ENCODE measurements around the gene ZNF570. TPM values are rescaled to one million over a fixed set of nuclear protein-coding genes. Genes with fewer than 3 reads are reported as not detected.
A peak's percentile ranks its signal among the peaks of the same experiment; 100 is the strongest.

The ZNF570 gene
- total RNA-seq, 1 donor from 2014 or later, result 6.8 TPM

DNA sequence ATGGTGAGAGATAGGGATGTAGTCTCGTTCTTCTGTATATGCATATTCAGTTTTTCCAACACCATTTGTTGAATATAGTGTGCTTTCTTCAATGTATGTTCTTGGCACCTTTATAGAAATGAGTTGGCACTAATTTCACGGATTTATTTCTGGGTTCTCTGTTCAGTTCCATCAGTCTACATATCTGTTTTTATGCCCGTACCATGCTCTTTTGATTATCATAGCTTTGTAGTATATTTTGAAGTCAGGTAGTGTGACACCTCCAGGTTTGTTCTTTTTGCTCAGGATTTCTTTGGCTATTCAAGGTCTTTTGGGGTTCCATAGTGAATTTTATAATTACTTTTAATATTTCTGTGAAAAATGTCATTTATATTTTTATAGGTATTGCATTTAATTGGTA is 23.1 kb downstream of the ZNF570 start:
- peaks cover 9 to 36% (median 20%) of the 10 kb centered on the region in 3 donors for H3K9me3 ChIP-seq (ENCODE audit: control insufficient read depth in 3 of 3, low read length in 3 of 3)
- no peaks in the 10 kb centered on the region for H3K36me3 ChIP-seq (ENCODE audit: control insufficient read depth in 3 of 3, insufficient read depth in 3 of 3, low read length in 3 of 3)
- H3K27me3 ChIP-seq (ENCODE audit: control insufficient read depth in 3 of 3, insufficient read depth in 3 of 3, low read length in 3 of 3), result no peaks in the 10 kb centered on the region
- H3K4me1 ChIP-seq (ENCODE audit: control insufficient read depth in 3 of 3, insufficient read depth in 3 of 3, low read length in 3 of 3), result no peaks in the 10 kb centered on the region
- H3K9ac ChIP-seq (ENCODE audit: low read depth in 1 of 3, low read length in 3 of 3), result no peak overlapping the region
- no peak overlapping the region for H3K27ac ChIP-seq (ENCODE audit: low read depth, low read length)
- peak overlapping the region in 1 of 3 donors; percentile 38 for H3K4me3 ChIP-seq (ENCODE audit: low read length in 3 of 3)

DNA sequence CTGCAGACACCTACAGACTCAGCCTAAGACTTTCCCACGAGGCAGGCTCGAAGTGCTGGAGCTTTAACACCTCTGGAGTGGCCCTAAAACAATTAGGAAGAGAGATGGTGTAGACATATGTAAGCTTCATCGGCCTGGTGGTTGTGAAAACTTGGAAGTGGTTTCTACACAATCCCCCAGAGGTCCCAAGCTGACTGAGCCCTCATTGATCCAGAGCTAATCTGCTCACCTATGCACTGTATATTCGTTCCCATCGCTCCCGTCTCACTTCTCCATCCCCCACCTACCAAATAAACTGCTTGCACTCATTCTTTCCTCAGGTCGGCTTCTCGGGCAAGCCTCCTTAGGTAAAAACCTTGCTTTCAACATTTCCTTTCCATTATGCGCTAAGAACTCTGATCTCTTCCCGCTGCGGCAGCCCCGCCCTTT is 36.8 kb downstream of the ZNF570 start:
- peak overlapping the region; percentile 83 to 90 (median 88) for H3K9ac ChIP-seq (ENCODE audit: low read depth in 1 of 3, low read length in 3 of 3)
- H3K4me1 ChIP-seq (ENCODE audit: control insufficient read depth in 3 of 3, insufficient read depth in 3 of 3, low read length in 3 of 3), result peaks cover 2 to 17% (median 3%) of the 10 kb centered on the region in 3 donors
- no peaks in the 10 kb centered on the region for H3K27me3 ChIP-seq (ENCODE audit: control insufficient read depth in 3 of 3, insufficient read depth in 3 of 3, low read length in 3 of 3)
- H3K36me3 ChIP-seq (ENCODE audit: control insufficient read depth in 3 of 3, insufficient read depth in 3 of 3, low read length in 3 of 3), result peaks cover 3 to 14% (median 4%) of the 10 kb centered on the region in 3 donors
- peak overlapping the region; percentile 95 to 99 (median 96) for H3K4me3 ChIP-seq (ENCODE audit: low read length in 3 of 3)
- H3K27ac ChIP-seq (ENCODE audit: low read depth, low read length), result peak overlapping the region; percentile 92
- H3K9me3 ChIP-seq (ENCODE audit: control insufficient read depth in 3 of 3, low read length in 3 of 3), result peaks cover 2 to 8% (median 3%) of the 10 kb centered on the region in 3 donors

DNA sequence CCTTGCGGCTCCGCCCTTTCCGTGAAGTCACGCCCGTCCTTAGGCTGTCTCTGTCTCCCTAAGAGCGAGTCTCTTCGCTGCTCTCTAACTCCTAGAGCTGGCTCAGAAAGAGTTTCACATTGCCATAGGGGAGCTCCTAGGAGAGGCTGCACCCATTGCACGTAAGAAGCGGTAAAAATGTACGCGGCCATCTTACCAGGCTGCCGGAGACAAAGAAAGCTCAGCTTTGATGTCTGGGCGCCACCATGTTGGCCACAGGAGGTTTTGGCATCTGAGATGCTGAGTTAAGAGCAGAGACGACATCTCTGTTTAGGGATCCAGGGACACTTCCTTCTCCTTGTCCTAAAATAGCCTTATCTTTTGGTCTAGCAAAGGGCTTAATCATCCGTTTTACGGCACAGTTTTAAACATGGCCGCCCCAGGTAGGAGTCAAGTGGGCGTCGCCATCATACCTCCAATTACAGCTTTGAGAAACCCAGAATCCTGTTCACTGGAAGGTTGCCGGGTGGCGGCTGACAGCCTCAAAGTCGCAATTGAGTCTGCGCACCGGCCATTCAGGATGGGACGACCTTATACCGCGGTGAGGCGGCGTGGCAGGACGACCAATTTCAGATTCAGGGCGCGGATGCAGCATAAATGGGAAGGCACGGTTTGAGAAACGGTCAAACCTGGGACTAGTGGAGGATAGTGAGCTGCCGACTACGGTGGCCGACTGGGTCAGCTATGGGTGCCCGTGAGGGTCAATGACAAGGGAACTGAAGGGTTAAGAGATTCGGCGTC is 37.4 kb downstream of the ZNF570 start, which contains the start of gene ZNF793:
TSS of gene ZNF793 (plus strand) at position 553 of the 780 bp plus-strand sequence. CDS start 16,501 bp downstream, outside the sequence.
- peaks cover 2 to 8% (median 3%) of the 10 kb centered on the region in 3 donors for H3K9me3 ChIP-seq (ENCODE audit: control insufficient read depth in 3 of 3, low read length in 3 of 3)
- peaks cover 2 to 17% (median 3%) of the 10 kb centered on the region in 3 donors for H3K4me1 ChIP-seq (ENCODE audit: control insufficient read depth in 3 of 3, insufficient read depth in 3 of 3, low read length in 3 of 3)
- peak within 1 kb of the TSS; percentile 95 to 99 (median 96) for H3K4me3 ChIP-seq (ENCODE audit: low read length in 3 of 3)

DNA sequence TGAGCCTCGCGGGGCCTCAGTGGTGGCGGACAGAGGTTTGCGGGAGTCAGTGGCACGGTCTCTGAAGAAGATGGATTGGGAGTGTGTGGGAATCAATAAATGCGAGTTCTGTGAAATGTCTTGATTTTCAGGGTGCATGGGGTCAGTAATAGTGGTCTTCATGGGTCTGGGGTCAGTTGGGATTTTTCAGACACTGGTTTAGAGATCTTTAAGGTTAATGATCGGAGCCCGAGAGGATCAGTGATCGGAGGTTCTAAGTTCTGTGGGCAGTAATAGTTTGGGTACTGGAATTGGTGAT is 38.0 kb downstream of the ZNF570 start:
- Histone ChIP-seq H3K36me3 (ENCODE audit: control insufficient read depth in 3 of 3, insufficient read depth in 3 of 3, low read length in 3 of 3) (peaks cover 8 to 17% (median 14%) of the 10 kb centered on the region in 3 donors), H3K4me3 (ENCODE audit: low read length in 3 of 3) (peak overlapping the region; percentile 95 to 99 (median 96)), H3K9ac (ENCODE audit: low read depth in 1 of 3, low read length in 3 of 3) (peak overlapping the region; percentile 83 to 90 (median 88)), H3K27ac (ENCODE audit: low read depth, low read length) (peak overlapping the region; percentile 92), H3K4me1 (ENCODE audit: control insufficient read depth in 3 of 3, insufficient read depth in 3 of 3, low read length in 3 of 3) (peaks cover 2 to 17% (median 3%) of the 10 kb centered on the region in 3 donors), H3K9me3 (ENCODE audit: control insufficient read depth in 3 of 3, low read length in 3 of 3) (peaks cover 3 to 8% (median 5%) of the 10 kb centered on the region in 3 donors), H3K27me3 (ENCODE audit: control insufficient read depth in 3 of 3, insufficient read depth in 3 of 3, low read length in 3 of 3) (no peaks in the 10 kb centered on the region)

More for the DNA sequence above, 37.4 kb downstream of the ZNF570 start, which contains the start of gene ZNF793:
- Histone ChIP-seq H3K27me3 (ENCODE audit: control insufficient read depth in 3 of 3, insufficient read depth in 3 of 3, low read length in 3 of 3) (no peaks in the 10 kb centered on the region), H3K9ac (ENCODE audit: low read depth in 1 of 3, low read length in 3 of 3) (peak within 1 kb of the TSS; percentile 83 to 90 (median 88)), H3K27ac (ENCODE audit: low read depth, low read length) (peak within 1 kb of the TSS; percentile 92), H3K36me3 (ENCODE audit: control insufficient read depth in 3 of 3, insufficient read depth in 3 of 3, low read length in 3 of 3) (peaks cover 5 to 17% (median 10%) of the 10 kb centered on the region in 3 donors)

DNA sequence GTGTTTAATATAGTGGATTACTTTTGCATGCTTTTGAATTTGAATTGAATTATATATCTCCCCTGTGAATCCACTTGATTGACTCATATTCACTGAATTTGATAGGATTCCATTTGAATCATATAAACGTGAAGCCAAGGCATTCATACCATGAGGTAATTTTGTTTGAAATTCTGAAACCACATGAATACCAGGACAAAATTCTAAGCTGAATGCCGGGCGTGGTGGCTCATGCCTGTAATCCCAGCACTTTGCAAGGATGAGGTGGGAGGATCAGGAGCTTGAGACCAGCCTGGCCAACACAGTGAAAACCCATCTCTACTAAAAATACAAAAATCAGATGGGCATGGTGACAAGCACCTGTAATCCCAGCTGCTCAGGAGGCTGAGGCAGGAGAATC is 42.0 kb downstream of the ZNF570 start:
- no peak overlapping the region for H3K9ac ChIP-seq (ENCODE audit: low read depth in 1 of 3, low read length in 3 of 3)
- no peaks in the 10 kb centered on the region for H3K27me3 ChIP-seq (ENCODE audit: control insufficient read depth in 3 of 3, insufficient read depth in 3 of 3, low read length in 3 of 3)
- no peak overlapping the region for H3K27ac ChIP-seq (ENCODE audit: low read depth, low read length)
- H3K4me1 ChIP-seq (ENCODE audit: control insufficient read depth in 3 of 3, insufficient read depth in 3 of 3, low read length in 3 of 3), result peaks cover 0 to 11% (median 0%) of the 10 kb centered on the region in 3 donors
- H3K4me3 ChIP-seq (ENCODE audit: low read length in 3 of 3), result no peak overlapping the region
- peaks cover 0 to 12% (median 3%) of the 10 kb centered on the region in 3 donors for H3K9me3 ChIP-seq (ENCODE audit: control insufficient read depth in 3 of 3, low read length in 3 of 3)
- peaks cover 10 to 28% (median 15%) of the 10 kb centered on the region in 3 donors for H3K36me3 ChIP-seq (ENCODE audit: control insufficient read depth in 3 of 3, insufficient read depth in 3 of 3, low read length in 3 of 3)

DNA sequence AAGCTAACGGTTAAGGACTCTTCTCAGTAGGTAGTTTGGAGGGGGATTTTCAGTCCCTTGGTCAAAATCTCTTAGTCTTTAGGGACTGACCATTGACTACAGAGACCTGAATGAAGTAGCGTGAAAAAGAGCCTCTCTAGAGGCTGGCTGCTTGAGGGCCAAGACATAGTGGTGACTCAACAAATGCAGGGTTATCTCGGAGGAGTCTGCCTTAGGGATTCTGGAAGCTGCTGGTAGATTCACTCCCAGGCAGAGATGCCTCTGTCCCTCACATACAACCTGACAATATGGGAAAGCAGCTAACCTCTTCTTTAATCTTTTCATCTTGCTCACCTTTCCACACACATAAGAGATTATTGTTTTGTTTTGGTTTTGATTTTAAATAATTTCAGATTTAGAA is 42.7 kb downstream of the ZNF570 start:
- Histone ChIP-seq H3K9me3 (ENCODE audit: control insufficient read depth in 3 of 3, low read length in 3 of 3) (peaks cover 0 to 12% (median 2%) of the 10 kb centered on the region in 3 donors), H3K9ac (ENCODE audit: low read depth in 1 of 3, low read length in 3 of 3) (no peak overlapping the region), H3K36me3 (ENCODE audit: control insufficient read depth in 3 of 3, insufficient read depth in 3 of 3, low read length in 3 of 3) (peaks cover 13 to 28% (median 15%) of the 10 kb centered on the region in 3 donors), H3K27ac (ENCODE audit: low read depth, low read length) (no peak overlapping the region), H3K4me3 (ENCODE audit: low read length in 3 of 3) (no peak overlapping the region), H3K4me1 (ENCODE audit: control insufficient read depth in 3 of 3, insufficient read depth in 3 of 3, low read length in 3 of 3) (peaks cover 0 to 10% (median 0%) of the 10 kb centered on the region in 3 donors), H3K27me3 (ENCODE audit: control insufficient read depth in 3 of 3, insufficient read depth in 3 of 3, low read length in 3 of 3) (no peaks in the 10 kb centered on the region)

DNA sequence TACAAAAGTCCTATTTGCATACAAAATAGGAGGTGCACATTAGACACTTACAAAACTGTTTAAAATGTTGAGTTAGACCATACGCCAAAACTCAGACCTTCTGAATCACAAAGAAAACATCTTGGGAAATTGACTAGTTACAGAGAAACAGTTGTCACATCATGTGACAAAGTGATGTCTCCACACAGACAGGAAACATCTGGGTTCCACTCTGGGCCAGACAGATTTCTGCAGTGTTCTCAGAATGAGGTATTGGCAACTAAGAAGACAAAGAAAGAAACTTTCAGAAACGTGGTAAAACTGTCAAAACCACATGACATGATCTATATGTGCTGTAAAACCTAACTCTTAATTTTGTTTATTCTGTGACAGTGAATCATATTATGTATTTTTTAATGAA is 44.2 kb downstream of the ZNF570 start:
- Histone ChIP-seq H3K4me1 (ENCODE audit: control insufficient read depth in 3 of 3, insufficient read depth in 3 of 3, low read length in 3 of 3) (no peaks in the 10 kb centered on the region), H3K27ac (ENCODE audit: low read depth, low read length) (no peak overlapping the region), H3K4me3 (ENCODE audit: low read length in 3 of 3) (no peak overlapping the region), H3K9me3 (ENCODE audit: control insufficient read depth in 3 of 3, low read length in 3 of 3) (peaks cover 0 to 12% (median 0%) of the 10 kb centered on the region in 3 donors), H3K9ac (ENCODE audit: low read depth in 1 of 3, low read length in 3 of 3) (no peak overlapping the region), H3K36me3 (ENCODE audit: control insufficient read depth in 3 of 3, insufficient read depth in 3 of 3, low read length in 3 of 3) (peaks cover 16 to 28% (median 18%) of the 10 kb centered on the region in 3 donors), H3K27me3 (ENCODE audit: control insufficient read depth in 3 of 3, insufficient read depth in 3 of 3, low read length in 3 of 3) (no peaks in the 10 kb centered on the region)

DNA sequence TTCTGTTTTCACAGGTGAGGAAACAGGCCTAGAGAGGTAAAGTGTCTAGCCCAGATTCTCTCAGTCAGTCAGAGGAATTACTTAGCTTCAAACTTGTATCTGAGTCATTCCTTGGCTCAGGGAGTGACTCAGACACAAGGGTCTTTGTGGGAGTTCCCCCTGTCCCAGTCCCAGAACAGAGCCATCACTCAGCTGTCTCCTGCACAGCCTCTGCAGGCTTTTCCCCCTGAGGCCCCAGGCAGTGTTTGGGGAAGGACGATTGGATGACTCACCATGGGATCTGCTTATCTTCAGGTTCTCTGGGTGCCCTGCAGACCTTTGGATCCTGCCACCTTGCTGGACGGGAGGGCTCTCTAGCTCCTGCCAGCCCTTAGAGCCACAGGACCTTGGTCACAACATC is 50.7 kb downstream of the ZNF570 start:
- Histone ChIP-seq H3K27ac (ENCODE audit: low read depth, low read length) (no peak overlapping the region), H3K4me1 (ENCODE audit: control insufficient read depth in 3 of 3, insufficient read depth in 3 of 3, low read length in 3 of 3) (no peaks in the 10 kb centered on the region), H3K27me3 (ENCODE audit: control insufficient read depth in 3 of 3, insufficient read depth in 3 of 3, low read length in 3 of 3) (no peaks in the 10 kb centered on the region), H3K36me3 (ENCODE audit: control insufficient read depth in 3 of 3, insufficient read depth in 3 of 3, low read length in 3 of 3) (peaks cover 28 to 34% (median 32%) of the 10 kb centered on the region in 3 donors), H3K9me3 (ENCODE audit: control insufficient read depth in 3 of 3, low read length in 3 of 3) (peaks cover 2 to 19% (median 4%) of the 10 kb centered on the region in 3 donors), H3K4me3 (ENCODE audit: low read length in 3 of 3) (peak overlapping the region in 1 of 3 donors; percentile 23), H3K9ac (ENCODE audit: low read depth in 1 of 3, low read length in 3 of 3) (no peak overlapping the region)

DNA sequence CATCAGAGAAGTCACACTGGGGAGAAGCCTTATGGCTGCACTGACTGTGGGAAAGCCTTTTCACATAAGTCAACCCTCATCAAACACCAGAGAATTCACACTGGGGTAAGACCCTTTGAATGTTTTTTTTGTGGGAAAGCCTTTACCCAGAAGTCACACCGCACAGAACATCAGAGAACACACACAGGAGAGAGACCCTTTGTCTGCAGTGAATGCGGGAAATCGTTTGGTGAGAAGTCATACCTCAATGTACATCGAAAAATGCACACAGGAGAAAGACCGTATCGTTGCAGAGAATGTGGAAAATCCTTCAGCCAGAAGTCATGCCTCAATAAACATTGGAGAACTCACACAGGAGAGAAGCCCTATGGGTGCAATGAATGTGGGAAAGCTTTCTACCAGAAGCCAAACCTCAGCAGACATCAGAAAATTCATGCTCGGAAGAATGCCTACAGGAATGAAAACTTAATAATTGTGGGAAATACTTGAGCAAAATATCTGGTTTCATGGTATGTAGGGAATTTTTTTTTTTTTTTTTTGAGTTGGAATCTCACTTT is 68.3 kb downstream of the ZNF570 start:
- peaks cover 18 to 45% (median 22%) of the 10 kb centered on the region in 3 donors for H3K9me3 ChIP-seq (ENCODE audit: control insufficient read depth in 3 of 3, low read length in 3 of 3)

More for the DNA sequence above, 68.3 kb downstream of the ZNF570 start:
- H3K4me1 ChIP-seq (ENCODE audit: control insufficient read depth in 3 of 3, insufficient read depth in 3 of 3, low read length in 3 of 3), result no peaks in the 10 kb centered on the region
- no peak overlapping the region for H3K27ac ChIP-seq (ENCODE audit: low read depth, low read length)
- no peak overlapping the region for H3K9ac ChIP-seq (ENCODE audit: low read depth in 1 of 3, low read length in 3 of 3)
- H3K27me3 ChIP-seq (ENCODE audit: control insufficient read depth in 3 of 3, insufficient read depth in 3 of 3, low read length in 3 of 3), result no peaks in the 10 kb centered on the region
- peak overlapping the region in 1 of 3 donors; percentile 66 for H3K4me3 ChIP-seq (ENCODE audit: low read length in 3 of 3)
- H3K36me3 ChIP-seq (ENCODE audit: control insufficient read depth in 3 of 3, insufficient read depth in 3 of 3, low read length in 3 of 3), result peaks cover 38 to 46% (median 41%) of the 10 kb centered on the region in 3 donors
